ENCODE data around the gene PRPF38B.
A peak's percentile ranks its signal among the peaks of the same experiment; 100 is the strongest.

DNA sequence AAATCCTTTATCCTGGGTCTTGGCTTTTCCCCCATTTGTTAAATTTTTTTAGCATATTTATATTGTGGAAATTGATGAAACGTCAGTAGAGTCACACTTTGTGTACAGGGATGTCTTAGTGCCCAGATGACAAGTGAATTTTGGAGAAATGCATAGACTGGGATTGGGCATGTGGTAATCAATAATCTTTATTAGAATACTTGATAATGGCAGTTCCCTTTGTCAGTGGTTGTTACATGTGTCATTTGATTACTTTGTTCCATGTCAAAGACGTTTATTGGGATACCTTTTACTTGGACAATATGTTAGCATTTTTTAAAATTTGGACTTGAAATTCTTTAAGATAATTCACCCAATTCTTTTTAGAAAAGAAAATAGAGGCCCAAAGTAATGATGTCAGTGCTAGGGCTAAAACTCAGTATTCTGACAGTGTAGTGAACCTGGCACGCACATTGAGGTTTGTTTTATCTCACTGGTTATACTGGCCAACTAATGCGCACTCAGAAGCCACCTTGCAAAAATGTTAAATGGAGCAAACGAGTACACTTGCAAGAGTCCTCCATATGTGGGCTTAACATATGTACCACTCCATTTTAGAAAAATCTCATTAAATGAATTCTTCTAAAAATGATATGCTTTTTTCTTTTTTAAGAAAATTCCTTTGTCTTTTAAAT is 9.2 kb downstream of the PRPF38B start:
- no peak for TF ChIP-seq SRF (IDR thresholded peaks at IDR 0.05; ENCODE audit: low read depth, low read length)
- TF ChIP-seq CTCF (IDR thresholded peaks at IDR 0.05; ENCODE audit: control extremely low read depth in 1 of 3, insufficient read depth in 1 of 3, low read depth in 1 of 3, low read length in 3 of 3), result no peak
- no peak for TF ChIP-seq BRCA1 (IDR thresholded peaks at IDR 0.05; ENCODE audit: low read depth, low read length)
- no peak for TF ChIP-seq SIN3A (conservative IDR thresholded peaks at IDR 0.05 in 1 of 2, IDR thresholded peaks at IDR 0.05 in 1 of 2; ENCODE audit: low read depth in 1 of 2, low read length in 2 of 2)
- TF ChIP-seq POLR2AphosphoS5 (IDR thresholded peaks at IDR 0.05; ENCODE audit: low read depth, low read length), result 0 out of 2 replicates have a peak, but pooled peaks have one; percentile 58
- no peak for TF ChIP-seq JUND (IDR thresholded peaks at IDR 0.05; ENCODE audit: low read length)
- TF ChIP-seq RAD21 (IDR thresholded peaks at IDR 0.05 in 1 of 2, conservative IDR thresholded peaks at IDR 0.05 in 1 of 2; ENCODE audit: low read depth in 2 of 2, low read length in 2 of 2), result no peak

All from H1 (cell line).